GM19238 (cell line): Measurements from ENCODE around the gene APOBEC3F.
"Not testable (repeated sequence)": the region's sequence is repeated elsewhere in the genome, so short reads cannot be mapped to it uniquely, and the experiment has no call there.

Experiments used
- DNase-seq: peaks from one replicate; pipeline ENCODE4 v3.0.0; 2011; ENCODE audit warnings: low spot score; ENCODE audit not compliant: insufficient read length

Gene APOBEC3F

GRCh38 chr22:39026509-39027150 is 14.0 kb upstream of the APOBEC3F start:
- no peak for DNase-seq

- DNase-seq: no peak
Measured at GRCh38 chr22:39027717-39028116, 12.9 kb upstream of the APOBEC3F start.

GRCh38 chr22:39028281-39028680 is 12.4 kb upstream of the APOBEC3F start:
- no peak for DNase-seq

GRCh38 chr22:39029227-39029626 is 11.4 kb upstream of the APOBEC3F start:
- DNase-seq: no peak

- no peak for DNase-seq
Measured at GRCh38 chr22:39030705-39031104, 10.0 kb upstream of the APOBEC3F start.

- DNase-seq: not testable (repeated sequence)
Measured at GRCh38 chr22:39031434-39032295, 9.0 kb upstream of the APOBEC3F start.

- not testable (repeated sequence) for DNase-seq
Measured at GRCh38 chr22:39037071-39037470, 3.6 kb upstream of the APOBEC3F start.

- DNase-seq: no peak
Measured at GRCh38 chr22:39039306-39040126, 1.1 kb upstream of the APOBEC3F start.

- not testable (repeated sequence) for DNase-seq
Measured at GRCh38 chr22:39040155-39040537, 518 bp upstream of the APOBEC3F start.

- no peak for DNase-seq
Measured at GRCh38 chr22:39041908-39042307, 1.2 kb downstream of the APOBEC3F start.

- DNase-seq: not testable (repeated sequence)
Measured at GRCh38 chr22:39043063-39043462, 2.4 kb downstream of the APOBEC3F start.

- DNase-seq: not testable (repeated sequence)
Measured at GRCh38 chr22:39045136-39045535, 4.5 kb downstream of the APOBEC3F start.

GRCh38 chr22:39049486-39049885 is 8.8 kb downstream of the APOBEC3F start:
- DNase-seq: not testable (repeated sequence)

GRCh38 chr22:39051844-39052495 is 11.3 kb downstream of the APOBEC3F start:
- not testable (repeated sequence) for DNase-seq

- DNase-seq: no peak
Measured at GRCh38 chr22:39055658-39056057, 15.0 kb downstream of the APOBEC3F start.

GRCh38 chr22:39061290-39061689 is 20.6 kb downstream of the APOBEC3F start:
- not testable (repeated sequence) for DNase-seq

- not testable (repeated sequence) for DNase-seq
Measured at GRCh38 chr22:39061951-39062350, 21.3 kb downstream of the APOBEC3F start.

- not testable (repeated sequence) for DNase-seq
Measured at GRCh38 chr22:39063904-39064303, 23.2 kb downstream of the APOBEC3F start.

- DNase-seq: not testable (repeated sequence)
Measured at GRCh38 chr22:39066442-39067276, 26.0 kb downstream of the APOBEC3F start.
